BJ (cell line): ENCODE data around the gene LIMCH1. TPM values are rescaled to one million over a fixed set of nuclear protein-coding genes. Genes with fewer than 3 reads are reported as not detected.

ENCODE experiments used
- CTCF ChIA-PET: fragments of 350-600 bp; formaldehyde crosslinking; extraction: SDS; loops from one replicate; lab custom pipeline; 2021; ENCODE audit warnings: antibody characterized with exemption, inconsistent platforms; lab: Yijun Ruan, JAX
- POLR2A ChIA-PET: fragments of 300-600 bp; sonication (Branson Sonifier 250); formaldehyde crosslinking; extraction: SDS; loops from one replicate; lab custom pipeline; 2021; ENCODE audit warnings: antibody characterized with exemption; lab: Charles Lee
- DNase-seq: peaks from one replicate; pipeline ENCODE4 v3.0.0-alpha.2; 2011; ENCODE audit warnings: low read depth
- H3K27me3 ChIP-seq: 2 replicates; pipeline ENCODE4 v1.6.0; 2011; ENCODE audit warnings: low read length; ENCODE audit not compliant: control insufficient read depth, insufficient read depth
- H3K36me3 ChIP-seq: 2 replicates; pipeline ENCODE4 v1.5.1; 2011; ENCODE audit warnings: low read length; ENCODE audit not compliant: control insufficient read depth, insufficient read depth
- H3K4me3 ChIP-seq: 2 replicates; pipeline ENCODE4 v1.5.1; 2011; ENCODE audit warnings: low read depth, mild to moderate bottlenecking, control low read depth, low read length
- CTCF ChIP-seq: IDR thresholded peaks from 2 replicates; pipeline ENCODE4 v1.5.1; 2011; ENCODE audit warnings: low read depth, mild to moderate bottlenecking, control low read depth, inconsistent platforms, low read length, moderate library complexity; ENCODE audit not compliant: insufficient read depth
- polyA plus RNA-seq: library from polyadenylated mRNA; depleted of rRNA; stranded (reverse); fragments of >200 nt; gene quantifications from 2 replicates; pipeline ENCODE4 v1.2.3, GENCODE V29; 2011

Gene LIMCH1
- polyA plus RNA-seq, 1 experiment, result 133 TPM

- CTCF ChIA-PET, result interaction anchor here (0.6 to 4.9 kb wide), 16 partner anchors 7 to 412 kb away, joined by 3 to 33 read pairs (median 5); no protein-coding TSS in a partner anchor
- POLR2A ChIA-PET, result no interaction called here
Observed at GRCh38 chr4:41692717-41693345, 154.9 kb downstream of the LIMCH1 start.

DNA sequence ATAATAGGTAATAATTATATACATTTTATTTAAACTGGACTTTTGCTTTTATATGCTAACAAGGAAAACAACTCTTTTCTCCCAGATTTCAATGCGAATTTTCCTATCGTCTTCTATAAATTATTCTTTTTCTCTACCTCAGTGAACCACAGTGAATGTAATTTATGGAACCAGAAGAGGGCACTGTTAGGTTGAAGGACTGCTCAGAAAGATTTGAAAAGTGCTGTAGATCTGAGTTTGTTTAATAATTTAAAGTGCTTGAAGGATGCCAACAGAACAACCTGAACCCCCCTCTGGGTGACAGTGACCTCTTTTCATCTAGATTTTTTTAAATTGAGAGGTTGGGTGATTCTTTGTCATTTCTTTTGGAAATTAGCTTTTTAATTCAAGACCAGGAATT, 155.7 kb downstream of the LIMCH1 start:
- CTCF ChIA-PET, result interaction anchor here (0.6 to 4.9 kb wide), 13 partner anchors 8 to 413 kb away, joined by 3 to 33 read pairs (median 4); no protein-coding TSS in a partner anchor
- H3K4me3 ChIP-seq, result no peak overlapping the region
- H3K27me3 ChIP-seq, result no peaks in the 10 kb centered on the region
- peak; percentile 60 for TF ChIP-seq CTCF
- no peak for DNase-seq
- peaks cover 8% of the 10 kb centered on the region for H3K36me3 ChIP-seq
- POLR2A ChIA-PET, result no interaction called here

More at GRCh38 chr4:41692717-41693345, 154.9 kb downstream of the LIMCH1 start:
- Histone ChIP-seq H3K36me3 (peaks cover 11% of the 10 kb centered on the region), H3K27me3 (no peaks in the 10 kb centered on the region), H3K4me3 (no peak overlapping the region)
- peak; percentile 91 for TF ChIP-seq CTCF
- DNase-seq, result no peak

DNA sequence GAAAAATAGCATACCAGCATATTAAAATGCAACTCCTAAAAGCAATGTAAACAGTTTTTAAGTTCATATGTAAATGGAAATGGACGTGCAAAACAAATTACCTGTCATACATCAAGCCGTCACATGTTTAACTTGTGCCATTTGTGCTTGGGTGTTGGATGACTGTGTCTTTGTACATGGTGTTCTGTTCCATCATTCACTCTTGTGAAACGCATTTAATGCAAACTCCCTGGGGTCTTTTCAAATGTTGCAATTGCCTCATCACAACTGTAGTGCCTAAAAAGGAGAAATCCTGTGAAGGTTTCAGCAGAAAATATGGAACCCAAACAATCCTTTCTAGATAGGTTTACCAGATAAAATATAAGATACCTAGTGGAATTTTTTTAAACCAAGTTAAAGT, 158.2 kb downstream of the LIMCH1 start:
- POLR2A ChIA-PET, result no interaction called here
- CTCF ChIA-PET, result no interaction called here
- Histone ChIP-seq H3K27me3 (no peaks in the 10 kb centered on the region), H3K36me3 (peaks cover 5% of the 10 kb centered on the region), H3K4me3 (no peak overlapping the region)
- no peak for DNase-seq
- no peak for TF ChIP-seq CTCF

GRCh38 chr4:41696763-41697162, 158.8 kb downstream of the LIMCH1 start:
- ChIA-PET POLR2A (no interaction called here), CTCF (no interaction called here)
- DNase-seq, result no peak
- Histone ChIP-seq H3K27me3 (no peaks in the 10 kb centered on the region), H3K36me3 (peaks cover 3% of the 10 kb centered on the region; the same call in 1 of the 2 replicates), H3K4me3 (no peak overlapping the region)
- TF ChIP-seq CTCF, result no peak

- DNase-seq, result no peak
- POLR2A ChIA-PET, result no interaction called here
- TF ChIP-seq CTCF, result no peak
- CTCF ChIA-PET, result interaction anchor here (0.9 to 2.9 kb wide), 3 partner anchors 9 to 113 kb away, joined by 4 to 7 read pairs (median 7); no protein-coding TSS in a partner anchor
- Histone ChIP-seq H3K36me3 (peaks cover under 1% of the 10 kb centered on the region; the same call in 1 of the 2 replicates), H3K27me3 (no peaks in the 10 kb centered on the region), H3K4me3 (no peak overlapping the region)
Observed at GRCh38 chr4:41701983-41702382, 164.0 kb downstream of the LIMCH1 start.
